Epithelial cell of proximal tubule (primary cell): ENCODE measurements around the gene ABI3BP. TPM values are rescaled to one million over a fixed set of nuclear protein-coding genes. Genes with fewer than 3 reads are reported as not detected.
A peak's percentile ranks its signal among the peaks of the same experiment; 100 is the strongest.

Experiments used
- DNase-seq: peaks from one replicate; pipeline ENCODE4 v3.0.0-alpha.2; 2011; ENCODE audit warnings: low read depth
- H3K4me3 ChIP-seq: 2 replicates; pipeline ENCODE4 v1.5.1; 2011; ENCODE audit warnings: low read depth, mild to moderate bottlenecking, low read length
- CTCF ChIP-seq: conservative IDR thresholded peaks from 2 replicates; pipeline ENCODE4 v1.5.1; 2012; ENCODE audit warnings: low read depth, mild to moderate bottlenecking, low read length
- total RNA-seq: library from RNA; depleted of rRNA; stranded (reverse); fragments of >200 nt; gene quantifications from 2 replicates; pipeline ENCODE4 v1.2.3, GENCODE V29; 2015

Gene ABI3BP
- total RNA-seq, 1 donor from 2014 or later, result 3.6 TPM

GRCh38 chr3:100936931-100937330, 56.3 kb downstream of the ABI3BP start:
- H3K4me3 ChIP-seq, result no peak overlapping the region
- TF ChIP-seq CTCF, result no peak
- DNase-seq, result no peak

GRCh38 chr3:100932491-100932890, 60.7 kb downstream of the ABI3BP start:
- TF ChIP-seq CTCF, result no peak
- no peak overlapping the region for H3K4me3 ChIP-seq
- DNase-seq, result no peak

- no peak for TF ChIP-seq CTCF
- no peak for DNase-seq
- no peak overlapping the region for H3K4me3 ChIP-seq
Observed at GRCh38 chr3:100928638-100929428, 64.4 kb downstream of the ABI3BP start.

- H3K4me3 ChIP-seq, result no peak overlapping the region
- TF ChIP-seq CTCF, result no peak
- DNase-seq, result no peak
Observed at GRCh38 chr3:100927775-100928174, 65.4 kb downstream of the ABI3BP start.

- H3K4me3 ChIP-seq, result no peak overlapping the region
- no peak for DNase-seq
- TF ChIP-seq CTCF, result no peak
Observed at GRCh38 chr3:100915706-100916495, 77.3 kb downstream of the ABI3BP start.

- peak; percentile 98 for DNase-seq
- H3K4me3 ChIP-seq, result no peak overlapping the region
- TF ChIP-seq CTCF, result no peak
Observed at GRCh38 chr3:100913870-100914648, 79.2 kb downstream of the ABI3BP start.
